HG03469 (cell line): ENCODE measurements around the gene CAMSAP1.
"Not testable (repeated sequence)": the region's sequence is repeated elsewhere in the genome, so short reads cannot be mapped to it uniquely, and the experiment has no call there.

Experiments used
- ATAC-seq: cut with Tn5 transposase; IDR thresholded peaks from one replicate; pipeline ENCODE4 v1.9.1; 2021; ENCODE audit warnings: mild to moderate bottlenecking, moderate library complexity, moderate number of reproducible peaks; ENCODE audit not compliant: unreplicated experiment

Gene CAMSAP1, protein sequence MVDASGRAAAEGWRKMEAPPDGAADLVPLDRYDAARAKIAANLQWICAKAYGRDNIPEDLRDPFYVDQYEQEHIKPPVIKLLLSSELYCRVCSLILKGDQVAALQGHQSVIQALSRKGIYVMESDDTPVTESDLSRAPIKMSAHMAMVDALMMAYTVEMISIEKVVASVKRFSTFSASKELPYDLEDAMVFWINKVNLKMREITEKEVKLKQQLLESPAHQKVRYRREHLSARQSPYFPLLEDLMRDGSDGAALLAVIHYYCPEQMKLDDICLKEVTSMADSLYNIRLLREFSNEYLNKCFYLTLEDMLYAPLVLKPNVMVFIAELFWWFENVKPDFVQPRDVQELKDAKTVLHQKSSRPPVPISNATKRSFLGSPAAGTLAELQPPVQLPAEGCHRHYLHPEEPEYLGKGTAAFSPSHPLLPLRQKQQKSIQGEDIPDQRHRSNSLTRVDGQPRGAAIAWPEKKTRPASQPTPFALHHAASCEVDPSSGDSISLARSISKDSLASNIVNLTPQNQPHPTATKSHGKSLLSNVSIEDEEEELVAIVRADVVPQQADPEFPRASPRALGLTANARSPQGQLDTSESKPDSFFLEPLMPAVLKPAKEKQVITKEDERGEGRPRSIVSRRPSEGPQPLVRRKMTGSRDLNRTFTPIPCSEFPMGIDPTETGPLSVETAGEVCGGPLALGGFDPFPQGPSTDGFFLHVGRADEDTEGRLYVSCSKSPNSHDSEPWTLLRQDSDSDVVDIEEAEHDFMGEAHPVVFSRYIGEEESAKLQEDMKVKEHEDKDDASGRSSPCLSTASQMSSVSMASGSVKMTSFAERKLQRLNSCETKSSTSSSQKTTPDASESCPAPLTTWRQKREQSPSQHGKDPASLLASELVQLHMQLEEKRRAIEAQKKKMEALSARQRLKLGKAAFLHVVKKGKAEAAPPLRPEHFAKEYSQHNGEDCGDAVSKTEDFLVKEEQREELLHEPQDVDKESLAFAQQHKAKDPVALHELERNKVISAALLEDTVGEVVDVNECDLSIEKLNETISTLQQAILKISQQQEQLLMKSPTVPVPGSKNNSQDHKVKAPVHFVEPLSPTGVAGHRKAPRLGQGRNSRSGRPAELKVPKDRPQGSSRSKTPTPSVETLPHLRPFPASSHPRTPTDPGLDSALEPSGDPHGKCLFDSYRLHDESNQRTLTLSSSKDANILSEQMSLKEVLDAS (N-terminal part only)

DNA sequence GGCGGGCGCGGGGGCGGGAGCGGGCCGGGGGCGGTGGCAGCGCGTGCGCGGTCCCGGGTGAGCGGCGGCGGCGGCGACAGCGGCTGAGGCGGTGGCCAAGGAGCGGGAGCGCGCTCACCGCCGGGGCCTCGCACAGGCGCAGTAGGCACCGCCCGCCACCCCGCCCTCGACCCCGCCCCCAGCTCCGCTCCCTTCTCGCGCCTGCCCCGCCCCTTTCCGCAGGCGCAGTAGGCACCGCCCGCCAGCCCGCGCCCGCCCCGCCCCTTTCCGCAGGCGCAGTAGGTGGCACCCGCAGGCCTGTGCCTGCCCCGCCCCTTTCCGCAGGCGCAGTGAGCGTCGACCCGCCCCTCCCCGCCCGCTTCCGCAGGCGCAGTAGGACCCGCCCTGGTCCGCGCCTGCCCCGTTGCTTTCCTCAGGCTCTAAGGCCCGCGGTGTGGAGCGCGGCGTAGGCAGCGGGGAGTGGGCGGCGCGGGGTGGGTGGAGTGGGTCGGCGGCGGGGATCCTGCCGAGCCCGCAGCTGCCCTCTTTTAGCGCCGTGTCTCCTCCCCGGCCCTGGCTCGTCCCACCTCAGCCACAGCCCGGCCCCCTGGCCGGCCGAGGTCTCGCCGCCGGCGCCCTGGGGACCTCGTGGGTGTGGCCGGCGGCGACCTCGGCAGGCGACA lies at the start of gene CAMSAP1:
CAMSAP1 (minus strand) TSS at position 116 of the 662 bp plus-strand sequence. CDS start 387 bp downstream, outside the sequence.
- no peak for ATAC-seq

DNA sequence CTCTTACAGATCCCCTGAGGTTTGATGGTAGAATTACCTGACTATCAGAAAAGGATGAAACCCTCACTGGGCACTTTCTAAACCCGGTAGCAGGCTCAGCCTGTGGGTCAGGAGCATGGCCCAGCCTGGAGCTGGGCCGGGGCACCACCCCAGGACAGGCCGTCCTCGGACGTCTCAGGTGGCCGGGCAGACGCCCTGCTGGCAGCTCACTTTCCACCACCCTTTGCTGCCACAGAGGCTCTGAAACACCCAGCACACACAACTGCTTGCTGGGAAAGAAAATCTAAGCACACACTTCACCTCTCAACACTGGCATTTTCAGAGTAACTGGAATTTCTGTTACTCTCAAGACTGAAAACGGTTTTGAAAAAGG lies 49.4 kb upstream of the CAMSAP1 start:
- no peak for ATAC-seq

DNA sequence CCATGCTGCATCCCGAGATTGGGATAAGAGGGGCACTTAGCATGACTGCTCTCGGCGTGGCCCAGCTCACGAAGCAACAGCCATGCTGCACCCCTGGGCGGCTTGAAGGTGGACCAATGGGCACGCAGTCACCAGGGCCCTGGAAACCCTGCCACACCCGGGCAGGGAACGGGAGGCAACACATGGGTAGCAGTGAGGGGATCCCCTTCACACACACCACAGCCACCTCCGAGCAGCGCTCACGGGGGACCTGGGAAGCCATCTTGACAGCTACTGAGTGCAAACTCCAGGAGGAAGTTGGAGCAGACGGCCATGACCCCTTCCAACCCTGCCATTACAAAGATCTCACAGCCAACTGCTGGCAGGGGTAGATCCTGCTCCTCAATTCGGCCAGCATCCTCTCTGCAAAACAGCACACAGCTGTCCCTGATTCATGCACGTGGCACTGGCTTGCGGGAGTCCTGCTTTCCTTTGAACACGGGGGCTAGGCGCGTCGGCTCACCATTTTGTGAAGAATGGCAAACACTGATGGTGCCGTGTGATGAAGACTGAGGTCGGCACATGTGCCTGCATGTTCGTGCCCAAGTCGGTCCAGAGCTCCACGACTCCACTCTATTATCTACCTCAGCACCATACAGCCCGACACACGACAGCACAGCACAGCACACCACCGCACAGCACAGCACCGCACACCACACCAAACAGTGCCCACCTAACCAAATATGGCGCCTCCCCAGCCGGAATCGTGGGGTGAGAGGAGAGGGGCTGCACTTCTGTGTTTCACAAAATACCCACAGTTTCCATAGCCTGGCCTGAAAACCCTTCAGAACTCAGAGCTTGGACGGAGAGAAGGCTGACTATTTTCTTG lies 48.8 kb upstream of the CAMSAP1 start:
- ATAC-seq = no peak

DNA sequence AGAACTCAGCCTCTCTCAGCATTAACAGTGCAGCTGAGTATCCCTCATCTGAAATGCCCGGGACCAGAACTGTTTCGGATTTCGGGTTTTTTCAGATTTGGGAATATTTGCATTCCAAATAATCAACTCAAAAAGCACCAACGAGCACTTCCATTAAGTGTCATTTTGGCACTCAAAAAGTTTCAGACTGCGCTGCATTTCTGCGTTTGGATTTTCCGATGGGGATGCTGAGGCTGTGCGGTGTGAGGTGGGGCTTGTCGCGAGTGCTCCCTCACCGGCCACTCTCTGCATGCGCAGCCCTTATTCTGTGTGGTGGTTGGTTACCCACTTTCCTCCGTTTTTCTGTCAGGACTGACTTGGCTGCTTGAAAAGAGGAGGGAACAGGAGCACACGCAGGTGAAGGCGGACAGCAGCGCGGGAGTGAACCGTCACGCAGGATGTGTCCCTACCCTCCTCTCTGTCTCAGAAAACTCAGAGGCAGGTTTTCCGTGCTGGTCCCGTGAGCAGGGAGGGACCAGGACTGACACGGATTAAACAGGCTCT lies 45.4 kb upstream of the CAMSAP1 start:
- ATAC-seq = no peak

DNA sequence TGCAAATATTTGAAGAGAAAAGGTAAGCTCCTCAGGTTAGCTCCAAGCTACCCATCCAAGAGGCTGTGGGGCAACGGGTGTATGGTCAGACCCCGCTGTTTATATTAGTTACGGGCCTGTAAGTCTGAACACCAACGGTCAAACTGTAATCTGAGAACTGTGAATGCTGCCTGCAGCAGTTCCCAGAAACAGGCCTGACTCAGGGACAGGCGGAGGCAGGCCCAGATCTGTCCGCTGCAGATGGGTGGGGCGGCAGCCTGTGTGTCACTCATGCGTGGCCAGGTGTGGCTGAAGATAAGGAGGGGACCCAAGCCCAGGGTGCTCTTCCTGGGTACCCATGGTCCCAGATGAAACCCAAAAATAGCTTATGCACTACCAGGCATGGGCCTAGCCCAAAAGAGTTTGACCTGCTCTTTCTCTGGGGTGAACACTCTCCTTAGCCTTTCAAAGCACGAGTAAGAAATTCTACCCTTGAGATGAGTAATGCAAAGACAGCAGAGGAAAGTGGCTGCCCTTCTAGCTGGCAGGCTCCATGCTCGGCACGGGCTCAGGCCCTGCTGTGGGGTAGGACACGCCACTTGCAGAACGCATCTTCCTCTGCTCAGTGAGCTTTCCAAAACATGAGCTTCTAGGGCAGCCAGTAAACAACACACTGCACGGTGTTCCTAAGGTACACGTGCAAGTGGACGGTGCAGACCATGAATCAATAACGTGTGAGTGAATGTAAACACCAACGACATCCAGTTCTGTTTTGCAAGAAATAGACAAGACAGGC lies 44.7 kb upstream of the CAMSAP1 start:
- ATAC-seq = no peak

DNA sequence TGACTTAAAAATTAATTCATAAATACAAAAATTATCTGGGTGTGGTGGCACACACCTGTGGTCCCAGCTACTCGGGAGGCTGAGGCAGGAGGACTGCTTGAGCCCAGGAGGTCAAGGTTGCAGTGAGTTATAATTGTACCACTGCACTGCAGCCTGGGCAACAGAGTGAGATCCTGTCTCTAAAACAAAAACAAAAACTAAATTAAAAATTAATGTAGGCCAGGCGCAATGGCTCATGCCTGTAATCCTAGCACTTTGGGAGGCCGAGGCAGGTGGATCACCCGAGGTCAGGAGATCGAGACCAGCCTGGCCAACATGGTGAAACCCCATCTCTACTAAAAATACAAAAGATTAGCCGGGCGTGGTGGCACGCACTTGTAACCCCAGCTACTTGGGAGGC lies 44.0 kb upstream of the CAMSAP1 start:
- ATAC-seq = not testable (repeated sequence)

DNA sequence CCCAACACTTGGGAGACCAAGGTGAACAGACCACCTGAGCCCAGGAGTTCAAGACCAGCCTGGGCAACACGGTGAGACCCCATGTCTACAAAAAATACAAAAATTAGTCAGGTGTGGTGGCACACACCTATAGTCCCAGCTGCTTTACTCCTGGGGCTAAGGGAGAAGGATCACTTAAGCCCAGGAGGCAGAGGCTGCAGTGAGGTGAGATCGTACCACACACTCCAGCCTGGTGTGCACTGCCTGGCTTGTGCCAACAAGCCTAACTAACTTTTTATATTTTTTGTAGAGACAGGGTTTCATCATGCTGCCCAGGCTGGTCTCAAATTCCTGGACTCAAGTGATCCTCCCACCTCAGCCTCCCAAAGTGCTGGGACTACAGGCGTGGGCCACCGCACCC lies 43.5 kb upstream of the CAMSAP1 start:
- not testable (repeated sequence) for ATAC-seq

DNA sequence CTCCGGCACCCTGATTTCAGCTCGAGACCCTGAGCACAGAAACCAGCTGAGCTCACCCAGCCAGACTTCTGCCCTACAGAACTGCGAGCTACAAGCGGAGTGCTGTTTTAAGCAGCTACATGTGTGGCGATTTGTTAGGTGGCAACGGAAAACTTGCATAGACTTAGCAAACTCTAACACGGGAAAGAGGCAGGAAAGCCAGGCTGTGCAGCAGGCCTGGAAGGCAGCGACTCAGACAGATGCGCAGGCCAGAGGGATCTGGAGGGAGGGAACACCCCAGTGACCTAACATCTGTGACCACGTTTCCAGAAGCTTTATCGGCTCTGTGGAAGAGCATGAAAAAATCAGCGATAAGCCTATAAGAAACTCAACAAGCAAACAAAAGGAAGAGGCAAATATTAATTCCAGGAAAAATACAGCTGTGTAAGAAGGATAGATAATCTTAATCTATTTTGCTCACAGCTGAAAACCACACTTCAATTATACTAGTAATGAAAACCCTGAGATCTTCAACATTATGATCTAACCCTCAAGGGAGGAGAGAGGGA lies 42.9 kb upstream of the CAMSAP1 start:
- no peak for ATAC-seq

DNA sequence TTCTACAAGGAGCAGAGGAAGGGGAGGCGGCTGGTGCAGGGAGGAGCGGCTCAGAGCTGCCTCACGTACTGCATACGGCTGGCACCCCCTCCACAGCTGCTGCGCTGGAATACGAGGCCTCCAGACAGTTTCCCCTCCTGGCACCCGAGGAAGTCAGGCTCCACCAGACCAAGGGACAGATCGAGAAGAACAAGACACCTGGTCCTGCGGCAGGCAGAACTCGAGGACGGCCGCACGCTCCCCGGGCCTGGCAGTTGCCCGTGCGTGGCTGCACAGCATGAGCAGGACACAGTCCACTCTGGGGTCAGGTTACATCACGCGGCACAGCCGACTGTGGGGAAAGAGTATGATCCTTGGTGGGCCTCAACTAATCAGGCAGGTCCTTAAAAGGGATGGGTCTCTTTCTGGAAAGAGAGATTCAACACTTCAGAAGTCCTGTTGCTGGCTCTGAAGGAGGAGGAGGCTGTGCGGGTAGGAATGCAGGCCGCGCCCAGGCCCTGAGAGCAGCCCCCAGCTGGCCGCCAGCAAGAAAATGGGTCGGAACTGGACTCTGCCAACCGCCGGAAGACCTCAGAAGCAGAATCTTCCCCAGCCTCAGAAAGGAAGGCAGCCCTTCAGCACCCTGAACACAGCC lies 42.3 kb upstream of the CAMSAP1 start:
- ATAC-seq = no peak

DNA sequence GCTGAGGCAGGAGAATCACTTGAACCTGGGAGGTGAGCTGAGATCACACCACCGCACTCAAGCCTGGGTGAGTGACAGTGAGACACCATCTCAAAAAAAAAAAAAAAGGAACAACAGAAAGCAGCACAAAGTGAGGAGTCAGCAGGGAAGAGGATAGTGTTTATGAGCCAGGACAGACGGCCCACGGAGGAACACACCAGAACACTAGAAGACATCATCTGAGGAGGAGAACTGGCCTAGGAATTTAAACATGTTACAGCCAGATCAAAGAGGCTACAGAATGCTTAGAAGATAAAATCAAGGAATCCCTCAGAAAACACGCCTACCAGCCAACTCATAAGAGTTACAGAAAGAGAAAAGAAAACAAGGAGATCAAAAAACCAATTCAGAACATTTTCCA lies 41.6 kb upstream of the CAMSAP1 start:
- no peak for ATAC-seq

DNA sequence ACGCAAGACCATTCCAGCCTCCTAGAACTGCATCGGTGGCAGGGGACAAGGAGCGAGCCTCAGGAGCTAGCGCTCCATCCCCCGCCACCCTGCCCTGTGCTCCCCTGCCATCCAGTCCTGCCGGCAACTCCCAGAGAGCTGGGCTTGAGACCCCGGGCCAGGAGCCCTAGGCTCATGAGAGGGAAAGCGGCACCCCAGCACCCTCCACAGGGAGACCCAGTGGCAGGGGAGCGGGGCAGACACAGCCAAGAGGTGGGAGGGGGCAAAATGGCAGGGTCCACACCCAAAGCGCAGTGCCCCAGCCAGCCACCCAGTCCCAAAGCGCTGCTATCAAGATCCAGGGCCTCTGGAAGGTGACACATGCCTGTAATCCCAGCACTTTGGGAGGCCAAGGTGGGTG lies 41.1 kb upstream of the CAMSAP1 start:
- no peak for ATAC-seq

DNA sequence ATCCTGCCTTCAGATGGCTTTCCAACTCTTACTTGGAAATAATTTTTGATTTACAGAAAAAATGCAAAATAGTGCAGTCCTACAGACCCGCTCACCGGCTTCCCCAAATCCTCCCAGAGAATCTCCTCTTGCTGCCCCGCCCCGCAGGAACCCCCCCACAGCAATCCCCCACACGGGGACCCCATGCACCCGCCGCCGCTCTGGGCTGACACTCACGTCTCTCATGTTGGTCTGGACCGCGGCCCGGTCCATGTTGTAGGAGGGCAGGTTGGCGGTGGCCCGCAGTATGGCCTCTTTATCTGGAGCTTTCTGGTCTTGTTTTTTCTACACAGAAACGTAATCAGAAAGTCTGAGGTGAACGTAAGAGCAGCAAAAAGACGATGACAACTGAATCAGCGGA lies 40.2 kb upstream of the CAMSAP1 start:
- ATAC-seq = no peak

DNA sequence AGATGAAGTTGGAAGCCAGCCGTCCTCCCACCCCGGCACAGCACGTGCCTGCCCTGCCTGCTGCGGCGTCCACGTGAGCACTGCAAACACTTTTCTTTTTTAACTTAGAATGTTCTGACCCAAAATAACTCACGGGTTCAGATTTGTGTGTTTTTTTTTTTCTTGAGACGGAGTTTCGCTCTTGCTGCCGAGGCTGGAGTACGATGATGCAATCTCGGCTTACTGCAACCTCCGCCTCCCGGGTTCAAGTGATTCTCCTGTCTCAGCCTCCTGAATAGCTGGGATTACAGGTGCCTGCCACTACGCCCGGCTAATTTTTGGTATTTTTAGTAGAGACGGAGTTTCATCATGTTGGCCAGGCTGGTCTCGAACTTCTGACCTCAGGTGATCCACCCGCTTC lies 39.8 kb upstream of the CAMSAP1 start:
- not testable (repeated sequence) for ATAC-seq

DNA sequence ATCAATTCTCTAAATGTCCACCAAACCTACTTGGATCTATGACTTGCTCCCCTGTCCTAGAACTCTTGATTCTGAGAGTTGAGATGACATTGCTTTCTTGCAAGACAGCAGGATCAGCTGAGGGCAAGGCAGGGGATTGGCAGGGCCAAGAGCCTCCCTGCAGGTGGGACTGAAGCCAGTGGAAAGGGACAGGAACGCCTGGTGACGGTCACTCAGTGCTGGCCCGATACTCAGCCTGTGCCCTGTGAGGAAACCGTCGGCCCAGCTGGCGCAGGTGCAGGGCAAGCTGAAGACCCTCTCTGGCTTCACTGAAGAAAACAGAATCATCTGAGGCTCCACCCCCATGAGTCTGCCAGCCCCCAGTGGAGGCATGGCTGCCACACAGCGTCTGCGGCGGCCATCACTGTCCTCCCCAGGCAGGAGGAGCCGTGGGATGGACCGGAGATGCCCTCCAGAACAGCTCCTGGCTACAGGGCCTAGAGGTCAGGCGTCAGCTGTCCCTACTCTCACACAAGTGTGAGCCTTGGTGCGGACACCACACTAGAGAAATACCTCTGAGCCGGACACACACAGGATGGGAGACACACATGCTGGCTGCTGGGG lies 39.1 kb upstream of the CAMSAP1 start:
- ATAC-seq = no peak

DNA sequence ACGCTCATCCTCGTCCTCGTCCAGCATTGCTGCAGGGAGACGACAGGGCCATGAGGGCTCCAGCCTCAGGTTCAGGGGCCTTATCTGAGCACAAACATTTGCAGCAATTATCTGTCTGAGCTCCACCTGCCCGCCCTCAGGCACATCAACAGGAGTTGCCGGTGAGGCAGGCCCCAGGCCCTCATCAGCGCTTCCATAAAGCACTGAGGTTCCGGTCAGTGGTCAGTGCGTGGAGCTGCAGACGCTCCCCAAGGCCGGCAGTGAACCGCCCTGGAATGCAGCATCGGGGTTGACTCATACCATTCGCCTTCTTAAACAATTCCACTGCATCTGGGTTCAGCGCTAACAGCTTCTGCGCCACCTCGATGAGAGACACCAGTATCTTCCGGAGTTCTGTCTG lies 38.6 kb upstream of the CAMSAP1 start:
- ATAC-seq = no peak

DNA sequence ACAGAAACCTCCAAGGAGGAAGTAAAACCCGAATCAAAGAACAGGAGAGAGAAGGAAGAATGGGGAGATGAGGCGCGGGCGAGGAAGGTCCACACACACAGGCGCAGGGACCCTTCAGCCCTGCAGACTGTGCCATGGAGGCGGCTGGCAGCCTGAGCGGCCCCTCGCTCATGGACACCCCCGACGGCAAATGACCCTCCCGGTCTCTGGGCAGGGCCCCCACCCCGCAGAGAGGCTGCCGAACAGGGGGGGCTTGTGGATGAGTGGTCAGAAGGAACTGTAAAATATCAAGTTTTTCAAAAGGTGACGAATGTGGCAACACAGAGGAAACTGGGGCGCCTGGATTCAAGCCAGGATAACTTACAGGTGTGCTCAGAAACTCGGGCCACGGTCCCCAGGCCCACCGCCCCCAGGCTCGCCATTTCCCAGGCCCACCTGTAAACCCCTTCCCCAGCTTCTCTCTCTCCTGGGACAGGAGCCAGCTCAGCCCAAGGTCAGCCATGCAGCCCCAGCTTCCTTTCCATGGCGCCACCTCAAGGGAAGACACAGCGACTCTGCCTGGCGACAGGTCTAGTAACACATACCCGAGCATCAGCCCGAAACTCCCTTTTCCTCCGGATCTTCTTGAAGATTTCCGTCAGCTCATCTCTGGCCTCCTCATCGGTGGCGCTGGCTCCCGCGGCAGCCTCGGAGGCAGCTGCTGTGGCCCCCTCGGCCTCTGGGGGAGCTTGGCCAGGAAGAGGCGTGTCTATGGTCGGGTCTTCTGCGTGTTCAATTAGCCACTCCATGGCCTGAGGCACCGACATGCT lies 37.3 kb upstream of the CAMSAP1 start:
- ATAC-seq = no peak

DNA sequence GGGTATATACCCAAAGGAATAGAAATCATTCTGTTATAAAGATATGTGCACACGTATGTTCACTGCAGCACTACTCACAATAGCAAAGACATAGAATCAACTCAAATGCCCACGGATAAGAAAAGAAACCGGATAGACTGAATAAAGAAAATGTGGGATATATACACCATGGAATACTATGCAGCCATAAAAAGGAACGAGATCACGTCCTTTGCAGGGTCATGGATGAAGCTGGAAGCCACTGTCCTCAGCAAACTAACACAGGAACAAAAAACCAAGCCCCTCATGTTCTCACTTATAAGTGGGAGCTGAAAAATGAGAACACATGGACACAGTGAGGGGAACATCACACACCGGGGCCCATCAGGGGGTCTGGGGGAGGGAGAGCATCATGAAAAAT lies 36.3 kb upstream of the CAMSAP1 start:
- ATAC-seq = not testable (repeated sequence)
